ENCODE data around the gene NELL2.

The NELL2 gene

GRCh38 chr12:44618946-44619345 is 257.2 kb downstream of the NELL2 start:
- no peak for TF ChIP-seq ZFX (IDR thresholded peaks at IDR 0.05)
- TF ChIP-seq, protein P1, sequence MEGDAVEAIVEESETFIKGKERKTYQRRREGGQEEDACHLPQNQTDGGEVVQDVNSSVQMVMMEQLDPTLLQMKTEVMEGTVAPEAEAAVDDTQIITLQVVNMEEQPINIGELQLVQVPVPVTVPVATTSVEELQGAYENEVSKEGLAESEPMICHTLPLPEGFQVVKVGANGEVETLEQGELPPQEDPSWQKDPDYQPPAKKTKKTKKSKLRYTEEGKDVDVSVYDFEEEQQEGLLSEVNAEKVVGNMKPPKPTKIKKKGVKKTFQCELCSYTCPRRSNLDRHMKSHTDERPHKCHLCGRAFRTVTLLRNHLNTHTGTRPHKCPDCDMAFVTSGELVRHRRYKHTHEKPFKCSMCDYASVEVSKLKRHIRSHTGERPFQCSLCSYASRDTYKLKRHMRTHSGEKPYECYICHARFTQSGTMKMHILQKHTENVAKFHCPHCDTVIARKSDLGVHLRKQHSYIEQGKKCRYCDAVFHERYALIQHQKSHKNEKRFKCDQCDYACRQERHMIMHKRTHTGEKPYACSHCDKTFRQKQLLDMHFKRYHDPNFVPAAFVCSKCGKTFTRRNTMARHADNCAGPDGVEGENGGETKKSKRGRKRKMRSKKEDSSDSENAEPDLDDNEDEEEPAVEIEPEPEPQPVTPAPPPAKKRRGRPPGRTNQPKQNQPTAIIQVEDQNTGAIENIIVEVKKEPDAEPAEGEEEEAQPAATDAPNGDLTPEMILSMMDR (conservative IDR thresholded peaks at IDR 0.05): no peak

DNA sequence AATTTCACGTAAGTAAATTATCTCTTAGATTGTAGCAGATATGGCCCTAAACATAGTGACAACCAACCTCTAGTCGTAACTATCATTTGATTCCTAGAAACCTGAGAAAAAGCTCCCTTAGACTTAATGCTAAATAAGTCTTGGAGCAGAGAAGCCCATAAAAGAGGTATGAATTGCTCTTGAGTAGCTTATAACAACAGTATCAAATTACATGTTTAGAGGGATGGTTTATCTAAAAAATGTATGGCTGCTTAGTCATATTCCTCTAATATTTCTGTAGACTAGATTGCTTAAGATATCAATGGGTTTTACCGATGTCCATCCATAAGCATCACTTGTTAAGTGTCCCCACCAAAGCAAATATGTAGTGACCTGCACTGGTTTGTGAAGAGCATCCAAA is 259.7 kb downstream of the NELL2 start:
- TF ChIP-seq, protein P1 (conservative IDR thresholded peaks at IDR 0.05): no peak
- no peak for TF ChIP-seq ZFX (IDR thresholded peaks at IDR 0.05)
- H3K27ac ChIP-seq: no peak overlapping the region

More at GRCh38 chr12:44618946-44619345, 257.2 kb downstream of the NELL2 start:
- no peak overlapping the region for H3K27ac ChIP-seq

DNA sequence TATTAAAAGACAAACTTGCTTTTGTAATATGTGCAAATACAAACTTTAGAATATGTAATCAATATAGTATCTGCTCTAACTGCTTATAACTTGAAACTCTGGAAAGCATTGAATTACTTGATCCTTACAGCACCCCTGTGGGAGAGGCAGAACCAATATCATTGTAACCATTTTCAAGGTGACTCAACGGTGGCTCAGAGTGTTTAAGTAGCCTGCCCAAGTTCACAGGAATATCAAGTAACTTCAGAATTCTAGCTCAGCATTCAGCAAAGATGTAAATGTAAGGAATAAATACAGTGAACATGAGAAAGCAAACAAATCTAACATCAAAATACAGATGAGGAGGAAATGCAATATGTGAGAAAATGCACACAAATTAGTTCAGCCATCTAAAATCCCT is 264.6 kb downstream of the NELL2 start:
- no peak overlapping the region for H3K27ac ChIP-seq
- TF ChIP-seq ZFX (IDR thresholded peaks at IDR 0.05): no peak
- TF ChIP-seq, protein P1 (conservative IDR thresholded peaks at IDR 0.05): no peak

GRCh38 chr12:44603701-44604100 is 272.4 kb downstream of the NELL2 start:
- H3K27ac ChIP-seq: no peak overlapping the region
- no peak for TF ChIP-seq ZFX (IDR thresholded peaks at IDR 0.05)
- TF ChIP-seq, protein P1 (conservative IDR thresholded peaks at IDR 0.05): no peak

DNA sequence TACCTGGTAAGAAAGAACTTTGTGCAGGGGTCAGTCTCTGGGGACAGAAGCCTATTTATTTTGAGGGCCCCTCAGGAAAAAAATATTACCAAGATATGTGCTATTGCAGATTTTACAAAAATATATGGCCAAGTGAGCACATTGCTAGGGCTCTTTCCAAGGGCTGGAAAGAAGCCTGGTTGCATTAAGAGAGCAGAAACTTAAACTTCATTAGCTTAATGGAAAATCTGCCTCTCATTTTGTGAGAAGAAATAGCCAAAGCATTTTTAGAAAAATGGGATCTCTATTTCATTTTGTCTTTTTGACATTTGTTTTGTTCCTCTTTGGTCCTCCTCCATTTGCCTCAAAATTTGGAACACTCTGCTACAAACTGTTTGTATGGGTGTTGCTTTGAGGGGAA is 283.5 kb downstream of the NELL2 start:
- no peak for TF ChIP-seq ZFX (IDR thresholded peaks at IDR 0.05)
- TF ChIP-seq, protein P1 (conservative IDR thresholded peaks at IDR 0.05): no peak
- H3K27ac ChIP-seq: no peak overlapping the region

DNA sequence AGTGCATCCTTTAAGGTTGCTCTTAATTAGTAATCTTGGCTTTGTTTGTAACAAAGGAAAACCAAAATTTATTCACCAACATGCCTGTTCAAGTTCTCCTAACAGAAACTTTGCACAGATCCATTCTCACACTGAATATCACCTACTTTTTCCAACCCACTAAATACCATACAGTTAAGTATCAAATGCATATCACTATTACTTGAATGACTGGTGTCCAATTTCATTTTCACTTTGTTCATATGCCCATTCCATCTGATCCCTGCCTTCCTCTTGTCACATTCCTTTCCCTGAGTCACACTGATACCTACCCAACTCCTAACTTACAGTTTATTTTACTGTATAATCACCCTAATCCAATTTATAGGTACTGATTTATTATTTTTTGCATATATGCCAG is 286.4 kb downstream of the NELL2 start:
- TF ChIP-seq, protein P1 (conservative IDR thresholded peaks at IDR 0.05): no peak
- TF ChIP-seq ZFX (IDR thresholded peaks at IDR 0.05): no peak
- no peak overlapping the region for H3K27ac ChIP-seq

- H3K27ac ChIP-seq: no peak overlapping the region
- TF ChIP-seq, protein P1 (conservative IDR thresholded peaks at IDR 0.05): no peak
- no peak for TF ChIP-seq ZFX (IDR thresholded peaks at IDR 0.05)
Observed at GRCh38 chr12:44588651-44589050, 287.5 kb downstream of the NELL2 start.
